ENCODE results near the gene SAE1. TPM values are rescaled to one million over a fixed set of nuclear protein-coding genes. Genes with fewer than 3 reads are reported as not detected.

SAE1 gene
- total and polyA plus RNA-seq, 2 donors (not counting 1 experiment from before 2014, with no cell fraction given) = 26.5 to 45.1 TPM

DNA sequence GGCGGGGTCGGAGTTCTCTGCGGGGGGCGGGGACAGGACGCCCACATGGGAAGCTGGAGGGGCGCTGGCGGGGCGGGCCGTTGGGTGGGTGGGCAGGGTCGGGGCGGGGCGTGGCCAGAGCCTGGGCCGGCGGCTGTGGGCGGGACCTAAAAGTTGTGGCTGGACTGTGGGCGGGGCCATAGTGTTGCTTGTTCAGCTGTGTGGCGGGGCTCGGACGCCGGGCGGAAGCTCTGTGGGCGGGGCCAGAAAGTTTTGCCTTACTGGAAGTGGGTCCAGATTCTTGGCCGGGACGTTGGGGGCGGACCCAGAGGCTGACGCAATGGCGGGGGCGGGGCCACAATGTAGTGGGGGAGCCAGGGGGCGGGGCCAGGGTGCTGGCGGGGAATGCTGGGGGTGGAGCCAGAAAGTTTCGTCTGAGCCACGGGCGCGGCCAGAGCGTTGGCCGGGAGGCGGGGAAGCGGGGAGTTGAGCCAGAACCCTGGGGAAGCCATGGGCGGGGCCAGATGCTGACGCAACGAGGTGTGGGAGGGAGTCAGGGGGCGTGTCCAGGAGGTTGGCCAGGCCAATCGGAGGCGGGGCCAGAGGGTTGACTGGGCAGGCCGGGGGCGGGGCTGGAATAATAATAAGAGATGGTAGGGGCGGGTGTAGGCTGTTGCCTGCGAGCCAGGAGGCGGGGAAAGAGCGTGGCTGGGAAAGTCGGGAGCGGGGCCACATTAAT, 126.2 kb downstream of the SAE1 start:
- Mint-ChIP-seq H3K27me3 (no peaks in the 10 kb centered on the region), H3K4me3 (peak overlapping the region; percentile 92), H3K27ac (peak overlapping the region; percentile 95), H3K9me3 (ENCODE audit: insufficient read depth) (no peaks in the 10 kb centered on the region), H3K4me1 (peaks cover 40% of the 10 kb centered on the region)
- H3K27ac ChIP-seq (ENCODE audit: low read length in 2 of 2) = peak overlapping the region; percentile 73 to 94
- H2AFZ ChIP-seq (ENCODE audit: insufficient read depth, low read depth, low read length, poor library complexity, severe bottlenecking) = peak overlapping the region; percentile 99
- intact Hi-C loops (cut with micrococcal nuclease) = loop anchor here (1.0 to 10.0 kb wide), 7 partner anchors 13 to 392 kb away; partner anchors contain the start of genes ARHGAP35, DHX34, TMEM160 and ZC3H4
- H3K36me3 ChIP-seq (replicated peaks in 1 of 2; ENCODE audit: control extremely low read depth in 1 of 2, control insufficient read depth in 1 of 2, extremely low read depth in 1 of 2, insufficient read depth in 2 of 2, low read length in 1 of 2) = peaks cover 3 to 28% of the 10 kb centered on the region in 2 experiments
- TF ChIP-seq EZH2 (IDR thresholded peaks at IDR 0.05; ENCODE audit: borderline replicate concordance, insufficient read depth, low read depth, low read length, poor library complexity, severe bottlenecking) = no peak
- H3K4me2 ChIP-seq (replicated peaks; ENCODE audit: low read depth, low read length, poor library complexity, severe bottlenecking) = peak overlapping the region; percentile 95
- H3K9me3 ChIP-seq (ENCODE audit: control extremely low read depth in 1 of 3, control insufficient read depth in 2 of 3, insufficient read depth in 1 of 3, low read length in 2 of 3) = peaks cover 0 to 9% (median 0%) of the 10 kb centered on the region in 3 donors
- H3K27me3 ChIP-seq (replicated peaks in 1 of 4; ENCODE audit: control extremely low read depth in 1 of 4, control insufficient read depth in 3 of 4, insufficient read depth in 4 of 4, low read length in 3 of 4) = no peaks in the 10 kb centered on the region
- H3K79me2 ChIP-seq (ENCODE audit: control insufficient read depth, insufficient read depth, low read length) = peaks cover 25% of the 10 kb centered on the region
- H3K4me1 ChIP-seq (ENCODE audit: control insufficient read depth in 2 of 2, insufficient read depth in 2 of 2, low read length in 2 of 2) = peaks cover 14 to 19% of the 10 kb centered on the region in 2 donors
- peak; percentile 98 for DNase-seq
- H4K20me1 ChIP-seq (ENCODE audit: control insufficient read depth, insufficient read depth, low read length, poor library complexity, severe bottlenecking) = peaks cover 44% of the 10 kb centered on the region
- peak overlapping the region; percentile 38 to 71 (median 62) for H3K4me3 ChIP-seq (ENCODE audit: control extremely low read depth in 1 of 5, extremely low read depth in 1 of 5, insufficient read depth in 1 of 5, low read depth in 2 of 5, low read length in 4 of 5)
- CTCF ChIA-PET = interaction anchor here (0.6 to 5.5 kb wide), 9 partner anchors 11 to 340 kb away, joined by 3 to 66 read pairs (median 5); partner anchors contain the start of genes DHX34, INAFM1 and ZC3H4
- peak overlapping the region; percentile 78 for H3K9ac ChIP-seq (ENCODE audit: low read length)
- WGBS (ENCODE audit: insufficient coverage) = under 1% methylated on average over 51 of the region's 52 CpGs
- POLR2A ChIA-PET = interaction anchor here (0.6 to 2.6 kb wide), 16 partner anchors 9 to 1076 kb away, joined by 3 to 74 read pairs (median 6); partner anchors contain the start of genes ARHGAP35, DHX34, INAFM1 and ZC3H4
- peak; percentile 77 for ATAC-seq (ENCODE audit: low read depth)

DNA sequence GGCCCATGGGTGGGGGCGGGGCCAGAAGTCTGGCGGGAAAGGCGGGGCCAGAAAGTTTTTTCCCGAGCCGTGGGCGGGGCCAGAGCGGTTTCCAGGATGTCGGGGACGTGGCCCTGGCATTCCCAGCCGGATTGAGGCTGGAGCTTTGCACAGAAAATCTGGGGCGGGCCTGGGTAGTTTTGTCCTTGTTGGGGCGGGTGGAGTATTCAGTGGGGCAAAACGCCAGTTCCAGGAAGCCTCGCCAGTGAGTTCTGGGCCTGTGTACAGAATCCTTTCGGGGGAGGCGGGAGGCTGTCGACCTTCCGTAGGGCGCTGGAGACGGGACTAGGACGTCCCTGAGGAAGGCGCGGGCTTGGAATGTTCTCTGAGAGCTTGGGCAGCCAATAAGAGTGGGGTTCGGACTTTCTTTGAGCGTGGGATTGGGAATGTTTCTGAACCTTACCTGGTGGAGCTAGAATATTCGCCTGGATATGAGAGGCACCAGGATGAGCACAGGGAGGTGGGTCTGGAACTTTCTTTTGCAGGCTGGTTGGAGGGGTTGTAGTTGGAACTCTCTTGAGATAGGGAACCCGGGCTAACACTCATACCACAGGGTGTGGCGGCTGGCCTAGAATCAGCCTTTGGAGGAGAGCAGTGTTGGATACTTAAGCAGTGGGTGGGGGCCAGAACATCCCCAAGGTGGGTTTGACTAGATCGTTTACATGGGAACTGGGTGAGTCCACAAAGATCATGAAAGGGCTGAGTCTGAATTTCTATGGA, 127.0 kb downstream of the SAE1 start:
- Histone ChIP-seq H3K4me1 (ENCODE audit: control insufficient read depth in 2 of 2, insufficient read depth in 2 of 2, low read length in 2 of 2) (peaks cover 18 to 27% of the 10 kb centered on the region in 2 donors), H3K36me3 (replicated peaks in 1 of 2; ENCODE audit: control extremely low read depth in 1 of 2, control insufficient read depth in 1 of 2, extremely low read depth in 1 of 2, insufficient read depth in 2 of 2, low read length in 1 of 2) (peaks cover 3 to 30% of the 10 kb centered on the region in 2 experiments), H3K9me3 (ENCODE audit: control extremely low read depth in 1 of 3, control insufficient read depth in 2 of 3, insufficient read depth in 1 of 3, low read length in 2 of 3) (peaks cover 0 to 6% (median 0%) of the 10 kb centered on the region in 3 donors), H3K4me2 (replicated peaks; ENCODE audit: low read depth, low read length, poor library complexity, severe bottlenecking) (peak overlapping the region; percentile 84), H3K9ac (ENCODE audit: low read length) (peak overlapping the region; percentile 78), H3K79me2 (ENCODE audit: control insufficient read depth, insufficient read depth, low read length) (peaks cover 25% of the 10 kb centered on the region), H3K4me3 (ENCODE audit: control extremely low read depth in 1 of 5, extremely low read depth in 1 of 5, insufficient read depth in 1 of 5, low read depth in 2 of 5, low read length in 4 of 5) (peak overlapping the region; percentile 38 to 66 (median 62)), H4K20me1 (ENCODE audit: control insufficient read depth, insufficient read depth, low read length, poor library complexity, severe bottlenecking) (peaks cover 44% of the 10 kb centered on the region), H3K27ac (ENCODE audit: low read length in 2 of 2) (peak overlapping the region; percentile 73 to 94), H2AFZ (ENCODE audit: insufficient read depth, low read depth, low read length, poor library complexity, severe bottlenecking) (peak overlapping the region; percentile 5), H3K27me3 (replicated peaks in 1 of 4; ENCODE audit: control extremely low read depth in 1 of 4, control insufficient read depth in 3 of 4, insufficient read depth in 4 of 4, low read length in 3 of 4) (no peaks in the 10 kb centered on the region)
- WGBS (ENCODE audit: insufficient coverage) = 15% methylated on average over 29 of the region's 29 CpGs
- Mint-ChIP-seq H3K9me3 (ENCODE audit: insufficient read depth) (no peaks in the 10 kb centered on the region), H3K27ac (peak overlapping the region; percentile 95), H3K4me3 (peak overlapping the region; percentile 92), H3K4me1 (peaks cover 45% of the 10 kb centered on the region), H3K27me3 (no peaks in the 10 kb centered on the region)
- DNase-seq (no peak), ATAC-seq (ENCODE audit: low read depth) (no peak)
- CTCF ChIA-PET = interaction anchor here (1.2 to 5.5 kb wide), 5 partner anchors 12 to 144 kb away, joined by 4 to 66 read pairs (median 22); partner anchors contain the start of genes INAFM1 and ZC3H4
- intact Hi-C loops (cut with micrococcal nuclease) = loop anchor here (1.0 to 10.0 kb wide), 3 partner anchors 16 to 393 kb away; partner anchors contain the start of genes ARHGAP35 and TMEM160
- POLR2A ChIA-PET = interaction anchor here (0.6 to 2.6 kb wide), 7 partner anchors 9 to 1383 kb away, joined by 4 to 74 read pairs (median 6); partner anchors contain the start of genes DHX34 and INAFM1
- no peak for TF ChIP-seq CTCF (IDR thresholded peaks at IDR 0.05)
- no peak for TF ChIP-seq EZH2 (IDR thresholded peaks at IDR 0.05; ENCODE audit: borderline replicate concordance, insufficient read depth, low read depth, low read length, poor library complexity, severe bottlenecking)
